WTC11 (cell line): ENCODE data around the gene COPS9. TPM values are rescaled to one million over a fixed set of nuclear protein-coding genes. Genes with fewer than 3 reads are reported as not detected.

Source experiments
- ATF2 ChIP-seq: sonication (generic); formaldehyde crosslinking; IDR thresholded peaks from 2 replicates; pipeline ENCODE4 v1.8.1; 2022; ENCODE audit warnings: low read depth, missing genetic modification reagents, borderline replicate concordance
- ATF6 ChIP-seq: sonication (generic); formaldehyde crosslinking; IDR thresholded peaks from 2 replicates; pipeline ENCODE4 v1.8.1; 2023; ENCODE audit warnings: mild to moderate bottlenecking, missing genetic modification reagents
- CBFB ChIP-seq: sonication (generic); formaldehyde crosslinking; IDR thresholded peaks from 2 replicates; pipeline ENCODE4 v1.8.1; 2022; ENCODE audit warnings: mild to moderate bottlenecking, low read depth, missing genetic modification reagents
- E2F1 ChIP-seq: sonication (generic); formaldehyde crosslinking; IDR thresholded peaks from 2 replicates; pipeline ENCODE4 v1.8.0; 2022; ENCODE audit warnings: mild to moderate bottlenecking, missing genetic modification reagents
- FOXK1 ChIP-seq: sonication (generic); formaldehyde crosslinking; IDR thresholded peaks from 2 replicates; pipeline ENCODE4 v1.8.0; 2022; ENCODE audit warnings: mild to moderate bottlenecking, moderate library complexity, missing genetic modification reagents
- FOXP4 ChIP-seq: sonication (generic); formaldehyde crosslinking; IDR thresholded peaks from 2 replicates; pipeline ENCODE4 v1.8.0; 2022; ENCODE audit warnings: mild to moderate bottlenecking, missing genetic modification reagents
- MAX ChIP-seq: sonication (generic); formaldehyde crosslinking; IDR thresholded peaks from 2 replicates; pipeline ENCODE4 v1.8.0; 2022; ENCODE audit warnings: mild to moderate bottlenecking, missing genetic modification reagents
- MXD4 ChIP-seq: fragments of 250-450 bp; sonication (Bioruptor Pico); IDR thresholded peaks from 2 replicates; pipeline ENCODE4 v1.8.0; 2021; ENCODE audit warnings: mild to moderate bottlenecking, moderate library complexity, borderline replicate concordance
- RORB ChIP-seq: fragments of 250-450 bp; sonication (Bioruptor Pico); IDR thresholded peaks from 2 replicates; pipeline ENCODE4 v1.9.0; 2021; ENCODE audit warnings: mild to moderate bottlenecking
- TEAD1 ChIP-seq: sonication (generic); formaldehyde crosslinking; IDR thresholded peaks from 2 replicates; pipeline ENCODE4 v1.8.0; 2022; ENCODE audit warnings: mild to moderate bottlenecking, missing genetic modification reagents
- ZNF232 ChIP-seq: sonication (generic); formaldehyde crosslinking; IDR thresholded peaks from 2 replicates; pipeline ENCODE4 v1.8.0; 2022; ENCODE audit warnings: mild to moderate bottlenecking, missing genetic modification reagents
- ZNF317 ChIP-seq: sonication (generic); formaldehyde crosslinking; IDR thresholded peaks from 2 replicates; pipeline ENCODE4 v1.8.1; 2023; ENCODE audit warnings: low read depth, mild to moderate bottlenecking, moderate library complexity, missing genetic modification reagents, borderline replicate concordance
- total RNA-seq: library from RNA; stranded (reverse); gene quantifications from 3 replicates; pipeline ENCODE4 v1.2.3, GENCODE V29; 2021
- TF ChIP-seq, protein P1 (sequence below): sonication (generic); formaldehyde crosslinking; IDR thresholded peaks from 2 replicates; pipeline ENCODE4 v1.8.1; 2022; ENCODE audit warnings: low read depth, mild to moderate bottlenecking, moderate library complexity, missing genetic modification reagents, borderline replicate concordance
- TF ChIP-seq, protein P2 (sequence below): sonication (generic); formaldehyde crosslinking; IDR thresholded peaks from 2 replicates; pipeline ENCODE4 v1.8.1; 2023; ENCODE audit warnings: mild to moderate bottlenecking, missing genetic modification reagents, borderline replicate concordance
- TF ChIP-seq, protein P3 (sequence below): fragments of 250-450 bp; sonication (Bioruptor Pico); conservative IDR thresholded peaks from 2 replicates; pipeline ENCODE4 v1.9.0; 2021; ENCODE audit warnings: mild to moderate bottlenecking

Gene COPS9
- total RNA-seq, 1 experiment from 2014 or later, result 142 TPM

DNA sequence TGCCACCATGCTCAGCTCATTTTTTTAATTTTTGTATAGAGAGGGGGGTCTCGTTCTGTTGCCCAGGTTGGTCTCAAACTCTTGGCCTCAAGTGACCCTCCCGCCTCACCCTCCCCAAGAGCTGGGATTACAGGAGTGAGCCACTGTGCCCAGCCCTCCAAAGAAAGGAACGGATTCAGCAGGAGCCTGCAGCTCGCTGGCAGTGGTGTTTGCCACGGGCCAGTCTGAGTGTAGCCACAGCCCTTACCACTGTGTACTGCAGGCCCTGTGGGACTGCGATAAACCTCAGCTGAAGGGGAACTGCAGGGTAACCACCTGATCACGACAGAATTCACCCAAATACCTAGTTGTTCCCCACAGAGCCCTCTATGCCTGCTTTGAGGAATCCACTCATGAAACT, 6.8 kb downstream of the COPS9 start (continued):
- TF ChIP-seq FOXP4 (CRISPR knock-in tag), result no peak
- TF ChIP-seq MAX (CRISPR knock-in tag), result no peak
- TF ChIP-seq CBFB (CRISPR knock-in tag), result no peak
- TF ChIP-seq, protein P1, sequence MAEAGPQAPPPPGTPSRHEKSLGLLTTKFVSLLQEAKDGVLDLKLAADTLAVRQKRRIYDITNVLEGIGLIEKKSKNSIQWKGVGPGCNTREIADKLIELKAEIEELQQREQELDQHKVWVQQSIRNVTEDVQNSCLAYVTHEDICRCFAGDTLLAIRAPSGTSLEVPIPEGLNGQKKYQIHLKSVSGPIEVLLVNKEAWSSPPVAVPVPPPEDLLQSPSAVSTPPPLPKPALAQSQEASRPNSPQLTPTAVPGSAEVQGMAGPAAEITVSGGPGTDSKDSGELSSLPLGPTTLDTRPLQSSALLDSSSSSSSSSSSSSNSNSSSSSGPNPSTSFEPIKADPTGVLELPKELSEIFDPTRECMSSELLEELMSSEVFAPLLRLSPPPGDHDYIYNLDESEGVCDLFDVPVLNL (CRISPR knock-in tag), result no peak
- no peak for TF ChIP-seq FOXK1 (CRISPR knock-in tag)
- TF ChIP-seq ZNF232 (CRISPR knock-in tag), result no peak
- TF ChIP-seq E2F1 (CRISPR knock-in tag), result no peak
- TF ChIP-seq RORB, result no peak
- TF ChIP-seq ATF2, result no peak
- no peak for TF ChIP-seq ATF6 (CRISPR knock-in tag)
- no peak for TF ChIP-seq ZNF317 (CRISPR knock-in tag)
- TF ChIP-seq, protein P2, sequence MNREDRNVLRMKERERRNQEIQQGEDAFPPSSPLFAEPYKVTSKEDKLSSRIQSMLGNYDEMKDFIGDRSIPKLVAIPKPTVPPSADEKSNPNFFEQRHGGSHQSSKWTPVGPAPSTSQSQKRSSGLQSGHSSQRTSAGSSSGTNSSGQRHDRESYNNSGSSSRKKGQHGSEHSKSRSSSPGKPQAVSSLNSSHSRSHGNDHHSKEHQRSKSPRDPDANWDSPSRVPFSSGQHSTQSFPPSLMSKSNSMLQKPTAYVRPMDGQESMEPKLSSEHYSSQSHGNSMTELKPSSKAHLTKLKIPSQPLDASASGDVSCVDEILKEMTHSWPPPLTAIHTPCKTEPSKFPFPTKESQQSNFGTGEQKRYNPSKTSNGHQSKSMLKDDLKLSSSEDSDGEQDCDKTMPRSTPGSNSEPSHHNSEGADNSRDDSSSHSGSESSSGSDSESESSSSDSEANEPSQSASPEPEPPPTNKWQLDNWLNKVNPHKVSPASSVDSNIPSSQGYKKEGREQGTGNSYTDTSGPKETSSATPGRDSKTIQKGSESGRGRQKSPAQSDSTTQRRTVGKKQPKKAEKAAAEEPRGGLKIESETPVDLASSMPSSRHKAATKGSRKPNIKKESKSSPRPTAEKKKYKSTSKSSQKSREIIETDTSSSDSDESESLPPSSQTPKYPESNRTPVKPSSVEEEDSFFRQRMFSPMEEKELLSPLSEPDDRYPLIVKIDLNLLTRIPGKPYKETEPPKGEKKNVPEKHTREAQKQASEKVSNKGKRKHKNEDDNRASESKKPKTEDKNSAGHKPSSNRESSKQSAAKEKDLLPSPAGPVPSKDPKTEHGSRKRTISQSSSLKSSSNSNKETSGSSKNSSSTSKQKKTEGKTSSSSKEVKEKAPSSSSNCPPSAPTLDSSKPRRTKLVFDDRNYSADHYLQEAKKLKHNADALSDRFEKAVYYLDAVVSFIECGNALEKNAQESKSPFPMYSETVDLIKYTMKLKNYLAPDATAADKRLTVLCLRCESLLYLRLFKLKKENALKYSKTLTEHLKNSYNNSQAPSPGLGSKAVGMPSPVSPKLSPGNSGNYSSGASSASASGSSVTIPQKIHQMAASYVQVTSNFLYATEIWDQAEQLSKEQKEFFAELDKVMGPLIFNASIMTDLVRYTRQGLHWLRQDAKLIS, result no peak
- no peak for TF ChIP-seq MXD4
- TF ChIP-seq, protein P3, sequence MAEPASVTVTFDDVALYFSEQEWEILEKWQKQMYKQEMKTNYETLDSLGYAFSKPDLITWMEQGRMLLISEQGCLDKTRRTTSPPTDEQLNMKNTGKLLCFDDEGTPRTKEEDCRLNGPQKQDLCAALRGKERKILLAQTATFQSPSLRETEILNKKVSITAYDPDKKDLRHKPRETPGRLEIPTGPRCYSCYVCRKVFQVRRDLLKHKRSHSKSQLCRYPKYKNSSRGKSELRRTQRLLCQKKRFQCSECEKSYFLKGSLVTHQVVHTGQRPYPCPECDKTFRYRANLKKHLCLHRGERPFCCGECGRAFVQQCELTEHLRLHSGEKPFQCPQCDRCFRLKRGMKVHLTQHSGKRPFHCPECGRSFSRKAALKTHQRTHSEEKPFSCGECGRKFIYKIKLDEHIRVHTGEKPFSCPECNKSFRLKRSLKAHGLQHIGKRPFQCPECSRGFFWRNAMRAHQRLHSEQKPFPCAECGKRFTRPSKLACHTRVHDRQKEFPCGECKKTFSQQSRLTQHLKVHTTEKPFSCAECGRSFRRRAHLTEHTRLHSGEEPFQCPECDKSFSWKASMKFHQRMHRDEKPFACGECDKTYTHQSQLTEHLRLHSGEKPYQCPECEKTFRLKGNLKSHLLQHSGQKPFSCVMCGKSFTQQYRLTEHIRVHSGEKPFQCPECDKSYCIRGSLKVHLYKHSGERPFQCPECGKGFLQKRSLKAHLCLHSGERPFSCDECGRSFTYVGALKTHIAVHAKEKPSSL, result no peak
- no peak for TF ChIP-seq TEAD1 (CRISPR knock-in tag)
